ENCODE measurements around the gene AKNA.
"Not testable (repeated sequence)": the region's sequence is repeated elsewhere in the genome, so short reads cannot be mapped to it uniquely, and the experiment has no call there.

The AKNA gene

DNA sequence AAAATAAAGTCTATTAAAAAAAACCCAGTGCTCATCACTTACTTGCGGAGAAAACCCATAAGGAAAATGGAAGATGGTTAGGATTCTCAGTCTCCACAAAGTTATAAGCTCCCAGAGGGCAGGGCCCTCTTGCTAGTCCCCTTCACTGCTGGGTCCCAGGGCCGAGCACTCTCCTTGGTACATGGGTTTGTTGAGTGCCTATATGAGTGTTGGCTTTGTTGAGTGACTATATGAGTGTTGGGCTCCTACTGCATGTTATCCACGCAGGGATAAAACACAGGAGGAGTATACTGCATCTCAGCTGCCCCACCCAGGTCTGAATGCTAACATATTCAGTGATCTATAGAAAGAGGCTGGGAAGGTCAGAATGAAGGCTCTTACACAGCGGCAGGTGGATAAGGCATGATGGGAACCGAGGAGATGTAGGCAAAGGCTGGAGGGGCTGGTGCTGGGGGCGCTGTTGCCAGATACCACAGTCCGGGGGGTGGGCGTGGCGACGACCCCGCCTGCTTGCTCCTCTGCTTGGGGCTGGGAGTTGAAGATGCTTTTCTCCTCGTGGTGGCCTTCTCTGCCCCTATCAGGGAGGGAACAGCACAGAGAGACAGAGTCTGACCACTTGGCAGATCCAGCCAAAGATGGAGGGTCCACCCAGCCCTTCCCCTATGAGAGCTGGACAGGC is 46.5 kb downstream of the AKNA start:
- no peak for DNase-seq (ENCODE audit: low read depth)

GRCh38 chr9:114339130-114339908 is 48.5 kb downstream of the AKNA start:
- DNase-seq (ENCODE audit: low read depth) = peak; percentile 38

GRCh38 chr9:114338187-114338586 is 49.6 kb downstream of the AKNA start:
- no peak for DNase-seq (ENCODE audit: low read depth)

DNA sequence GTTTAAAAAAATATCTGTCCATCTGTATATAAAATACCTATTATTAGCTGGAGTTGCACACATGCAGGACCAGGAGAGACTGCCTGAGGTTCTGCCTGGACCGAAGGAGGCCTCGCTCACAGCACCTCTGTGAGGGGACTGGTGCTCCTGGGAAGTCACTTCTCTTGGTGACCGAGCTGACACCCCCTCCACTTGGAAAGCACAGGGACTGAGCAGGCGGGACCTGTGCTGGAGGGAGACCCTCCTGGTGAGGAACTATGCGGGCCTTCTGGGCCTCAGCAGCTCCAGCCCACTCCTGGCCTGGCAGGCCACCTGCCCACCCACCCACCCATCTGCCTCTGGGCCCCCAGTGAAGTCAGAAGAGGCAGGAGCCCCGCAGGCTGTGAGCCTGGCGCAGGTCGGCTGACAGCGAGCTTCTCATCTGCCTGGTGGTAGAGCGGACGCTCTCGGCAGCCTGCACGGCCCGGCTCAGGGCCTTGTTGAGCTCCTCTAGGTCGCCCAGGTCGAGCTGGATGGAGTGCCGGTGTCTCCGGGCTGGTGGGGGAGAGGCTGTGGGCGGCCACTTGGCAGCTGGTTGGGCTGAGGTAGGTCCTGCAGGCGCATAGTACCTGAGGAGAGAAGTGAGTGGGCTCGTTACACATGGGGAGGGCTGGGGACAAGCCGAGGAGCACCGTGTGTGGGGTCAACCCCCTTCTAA is 50.9 kb downstream of the AKNA start:
- DNase-seq (ENCODE audit: low read depth) = no peak

DNA sequence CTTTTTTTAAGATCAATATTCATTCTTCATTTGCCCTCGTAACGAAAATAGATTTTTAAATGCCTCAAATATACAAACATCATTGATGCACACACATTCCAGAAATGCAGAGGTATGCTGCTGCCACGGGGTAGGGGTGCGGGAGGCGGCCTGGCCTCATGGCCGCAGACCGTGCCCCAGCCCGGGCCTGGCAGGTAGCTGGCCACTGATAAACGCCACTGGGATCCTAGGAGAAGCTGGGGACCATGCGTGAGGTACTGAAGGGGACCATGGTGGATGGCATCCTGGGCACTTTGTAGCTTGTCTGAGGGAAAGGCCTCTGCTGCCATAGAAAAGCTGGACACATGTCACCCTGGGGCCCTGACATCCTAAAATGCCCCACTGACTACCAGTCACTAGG is 51.6 kb downstream of the AKNA start:
- DNase-seq (ENCODE audit: low read depth) = no peak

DNA sequence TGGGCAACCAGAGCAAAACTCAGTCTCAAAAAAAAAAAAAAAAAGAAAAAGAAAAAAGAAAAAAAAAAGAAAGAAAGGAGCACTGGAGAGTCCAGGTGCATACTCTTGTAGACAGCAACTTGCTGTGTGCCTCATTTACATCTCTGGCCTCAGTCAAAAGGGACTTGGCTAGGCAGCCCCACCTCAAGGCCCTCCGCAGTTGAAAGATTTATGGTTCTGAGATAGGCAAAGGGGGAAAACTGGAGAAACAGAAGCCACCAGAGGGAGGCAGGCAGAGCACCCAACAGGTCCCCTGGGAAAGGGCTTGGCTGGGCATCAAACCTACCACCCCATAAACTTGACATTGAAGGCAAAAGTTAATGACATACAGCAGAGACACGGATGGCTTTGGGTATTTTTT is 52.0 kb downstream of the AKNA start:
- DNase-seq (ENCODE audit: low read depth) = no peak

DNA sequence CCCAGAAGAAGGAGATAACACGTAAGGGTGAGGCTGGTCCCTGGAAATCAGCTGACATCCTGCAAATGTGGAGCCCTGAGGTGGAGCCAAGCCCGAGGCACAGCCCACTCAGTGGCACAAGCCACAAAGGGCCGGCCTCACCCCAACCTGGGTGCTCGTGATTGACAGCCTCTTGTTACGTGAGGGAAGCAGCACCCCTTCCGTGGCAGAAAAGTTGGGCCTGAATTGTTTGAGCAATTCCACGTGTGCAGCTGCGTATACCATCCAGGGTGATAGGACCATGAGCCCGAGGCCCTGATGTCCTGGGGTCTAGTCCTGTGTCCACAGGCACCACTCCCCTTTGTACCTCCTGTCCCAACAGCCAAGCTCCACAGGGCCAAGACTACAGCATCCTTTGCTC is 53.3 kb downstream of the AKNA start:
- DNase-seq (ENCODE audit: low read depth) = no peak

DNA sequence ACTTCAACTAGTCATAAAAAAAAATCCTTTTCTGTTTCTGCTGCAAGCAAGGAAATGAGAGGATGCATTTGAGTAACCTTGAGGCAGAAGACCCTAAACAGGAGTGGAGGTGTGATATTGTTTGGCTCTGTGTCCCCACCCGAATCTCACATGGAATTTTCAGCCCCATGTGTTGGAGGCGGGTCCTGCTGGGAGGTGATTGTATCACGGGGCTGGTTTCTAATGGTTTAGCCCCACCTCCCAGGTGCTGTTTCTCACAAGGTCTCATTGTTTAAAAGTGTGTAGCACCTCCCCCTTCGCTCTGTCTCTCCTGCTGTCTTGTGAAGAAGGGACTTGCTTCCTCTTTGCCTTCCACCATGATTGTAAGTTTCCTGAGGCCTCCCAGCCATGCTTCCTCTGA is 54.1 kb downstream of the AKNA start:
- not testable (repeated sequence) for DNase-seq (ENCODE audit: low read depth)

- not testable (repeated sequence) for DNase-seq (ENCODE audit: low read depth)
Measured at GRCh38 chr9:114332474-114333040, 55.2 kb downstream of the AKNA start.

GRCh38 chr9:114331229-114332195 is 56.3 kb downstream of the AKNA start:
- DNase-seq (ENCODE audit: low read depth) = not testable (repeated sequence)

DNA sequence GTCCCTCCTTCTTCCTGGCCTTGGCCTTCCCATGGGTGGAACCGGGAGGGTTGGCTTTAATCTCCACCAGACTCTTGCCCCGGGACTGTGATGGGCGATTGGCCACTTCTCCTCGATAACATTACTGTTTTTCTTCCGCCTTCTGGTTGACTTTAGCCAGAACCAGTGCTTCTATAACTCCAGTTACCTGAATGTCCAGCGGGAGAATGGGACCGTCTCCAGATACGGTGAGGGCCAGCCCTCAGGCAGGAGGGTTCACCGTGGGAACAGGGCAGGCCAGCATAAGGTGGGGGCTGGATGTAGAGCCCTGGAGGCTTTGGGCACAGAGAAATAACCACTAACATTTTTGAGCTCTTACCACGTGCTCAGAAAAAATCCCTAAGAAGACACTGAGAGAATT is 57.1 kb downstream of the AKNA start:
- no peak for DNase-seq (ENCODE audit: low read depth)

- DNase-seq (ENCODE audit: low read depth) = not testable (repeated sequence)
Measured at GRCh38 chr9:114329625-114330022, 58.2 kb downstream of the AKNA start, which contains the start of gene ORM2. Gene ORM2, plus strand, starts transcription at chr9:114329869. Its CDS starts 36 bp downstream, at chr9:114329905.

GRCh38 chr9:114328937-114329624 is 58.7 kb downstream of the AKNA start:
- DNase-seq (ENCODE audit: low read depth) = not testable (repeated sequence)

DNA sequence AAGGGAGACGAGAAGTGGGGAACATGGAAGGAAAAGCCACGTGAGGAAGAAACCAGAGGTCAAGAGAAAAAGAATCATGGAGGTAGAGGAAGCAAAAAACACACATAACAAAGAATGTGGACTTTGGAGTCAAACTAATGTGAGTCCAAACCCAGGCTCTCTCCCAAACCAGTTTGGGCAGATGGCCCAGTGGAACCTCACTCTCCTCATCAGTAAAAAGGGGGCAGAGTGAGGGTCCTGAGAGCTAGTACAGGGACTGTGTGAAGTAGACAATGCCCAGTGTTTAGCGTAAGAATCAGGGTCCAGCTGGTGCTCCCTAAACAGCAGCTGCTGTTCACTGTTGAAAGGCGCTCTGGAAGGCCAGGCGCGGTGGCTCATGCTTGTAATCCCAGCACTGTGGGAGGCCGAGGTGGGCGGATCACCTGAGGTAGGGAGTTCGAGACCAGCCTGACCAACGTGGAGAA is 59.4 kb downstream of the AKNA start:
- not testable (repeated sequence) for DNase-seq (ENCODE audit: low read depth)

- no peak for DNase-seq (ENCODE audit: low read depth)
Measured at GRCh38 chr9:114327749-114328148, 60.0 kb downstream of the AKNA start.

GRCh38 chr9:114325684-114326254 is 62.0 kb downstream of the AKNA start:
- DNase-seq (ENCODE audit: low read depth) = not testable (repeated sequence)

DNA sequence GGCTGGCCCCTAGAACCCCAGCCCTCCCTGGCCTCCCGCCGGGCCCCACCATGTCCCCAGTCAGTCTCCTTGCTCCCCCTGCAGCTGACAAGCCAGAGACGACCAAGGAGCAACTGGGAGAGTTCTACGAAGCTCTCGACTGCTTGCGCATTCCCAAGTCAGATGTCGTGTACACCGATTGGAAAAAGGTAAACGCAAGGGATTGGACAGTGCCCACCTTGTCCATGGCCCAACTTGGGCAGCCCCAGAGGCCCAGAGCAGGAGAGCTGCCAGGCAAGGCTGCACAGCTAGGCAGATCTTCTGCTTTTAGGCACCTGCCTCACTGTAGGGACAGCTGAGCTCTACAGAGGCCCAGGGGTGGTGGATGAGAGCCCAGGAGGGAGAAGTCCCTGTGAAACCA is 62.8 kb downstream of the AKNA start:
- not testable (repeated sequence) for DNase-seq (ENCODE audit: low read depth)

- DNase-seq (ENCODE audit: low read depth) = no peak
Measured at GRCh38 chr9:114324492-114324891, 63.3 kb downstream of the AKNA start.

- not testable (repeated sequence) for DNase-seq (ENCODE audit: low read depth)
Measured at GRCh38 chr9:114323849-114324248, 63.9 kb downstream of the AKNA start.

All from activated T-cell treated with anti-CD3 and anti-CD28 coated beads for 24 hours (primary cell).